Activated CD8-positive, alpha-beta memory T cell treated with anti-CD3 and anti-CD28 coated beads, Interleukin-2, amount 50 U/mL, for 48 hours (primary cell): ENCODE measurements around the gene LRP1.

ENCODE experiments used
- DNase-seq: peaks from one replicate; pipeline ENCODE4 v3.0.0-alpha.2; 2020

The LRP1 gene

GRCh38 chr12:57127726-57128518 lies at the start of gene LRP1:
TSS of gene LRP1 (plus strand) at chr12:57128483. CDS start at chr12:57128965, 482 bp downstream.
- DNase-seq = peak; percentile 90

DNA sequence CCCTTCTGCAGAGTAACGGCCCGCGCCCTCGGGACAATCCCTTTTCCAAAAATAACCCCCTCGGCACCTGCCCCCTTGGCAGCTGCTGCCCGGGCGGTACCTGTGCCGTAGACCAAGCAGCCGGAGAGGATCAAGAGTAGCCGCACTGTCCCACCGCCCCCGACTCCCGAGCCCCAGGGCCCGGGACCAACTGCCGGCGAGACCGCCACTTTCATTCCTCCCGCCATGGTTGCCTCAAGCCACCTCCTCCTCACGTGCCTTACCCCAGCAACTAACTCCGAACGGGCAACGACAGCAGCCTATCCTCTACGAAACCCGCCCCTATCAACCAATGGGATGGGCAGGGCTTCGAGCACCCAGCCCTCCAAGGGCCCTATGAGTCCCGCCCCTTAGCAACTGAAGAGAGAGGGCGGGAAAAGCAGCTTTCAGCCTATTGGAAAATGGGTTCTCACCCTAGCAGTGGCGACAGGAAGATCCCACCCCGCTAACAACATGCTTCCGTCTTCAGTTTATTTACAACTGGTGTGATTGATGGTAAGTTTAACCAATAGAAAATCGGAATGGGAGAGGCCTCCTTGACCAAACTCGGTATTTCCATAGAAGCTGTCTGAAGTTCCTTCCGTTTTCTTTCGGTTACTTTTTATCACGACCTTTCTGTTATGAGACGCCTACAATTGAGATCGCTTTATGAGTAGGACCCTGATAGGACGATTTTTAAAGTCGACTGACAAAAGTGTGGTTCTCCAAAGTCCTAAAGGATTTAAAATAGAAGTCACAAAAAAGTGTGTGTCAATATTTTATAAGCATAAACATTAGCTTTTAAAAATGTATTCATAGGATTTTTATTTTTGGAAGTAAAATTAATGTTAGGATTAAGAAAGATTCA lies 49.5 kb upstream of the LRP1 start, which contains the start of gene NEMP1:
TSS of gene NEMP1 (minus strand) at position 273 of the 886 bp plus-strand sequence. CDS start at position 227, 46 bp downstream.
- peak; percentile 91 for DNase-seq

- DNase-seq = no peak
These were observed 48.5 kb upstream of the LRP1 start for GRCh38 chr12:57079821-57080220.

GRCh38 chr12:57080855-57081254 lies 47.4 kb upstream of the LRP1 start:
- no peak for DNase-seq

GRCh38 chr12:57085999-57086492 lies 42.2 kb upstream of the LRP1 start:
- no peak for DNase-seq

GRCh38 chr12:57086493-57087009 lies 41.7 kb upstream of the LRP1 start:
- DNase-seq = peak; percentile 76

GRCh38 chr12:57087010-57087690 lies 41.1 kb upstream of the LRP1 start:
- DNase-seq = peak; percentile 97

- peak; percentile 88 for DNase-seq
These were observed 40.5 kb upstream of the LRP1 start for GRCh38 chr12:57087691-57088353.

DNA sequence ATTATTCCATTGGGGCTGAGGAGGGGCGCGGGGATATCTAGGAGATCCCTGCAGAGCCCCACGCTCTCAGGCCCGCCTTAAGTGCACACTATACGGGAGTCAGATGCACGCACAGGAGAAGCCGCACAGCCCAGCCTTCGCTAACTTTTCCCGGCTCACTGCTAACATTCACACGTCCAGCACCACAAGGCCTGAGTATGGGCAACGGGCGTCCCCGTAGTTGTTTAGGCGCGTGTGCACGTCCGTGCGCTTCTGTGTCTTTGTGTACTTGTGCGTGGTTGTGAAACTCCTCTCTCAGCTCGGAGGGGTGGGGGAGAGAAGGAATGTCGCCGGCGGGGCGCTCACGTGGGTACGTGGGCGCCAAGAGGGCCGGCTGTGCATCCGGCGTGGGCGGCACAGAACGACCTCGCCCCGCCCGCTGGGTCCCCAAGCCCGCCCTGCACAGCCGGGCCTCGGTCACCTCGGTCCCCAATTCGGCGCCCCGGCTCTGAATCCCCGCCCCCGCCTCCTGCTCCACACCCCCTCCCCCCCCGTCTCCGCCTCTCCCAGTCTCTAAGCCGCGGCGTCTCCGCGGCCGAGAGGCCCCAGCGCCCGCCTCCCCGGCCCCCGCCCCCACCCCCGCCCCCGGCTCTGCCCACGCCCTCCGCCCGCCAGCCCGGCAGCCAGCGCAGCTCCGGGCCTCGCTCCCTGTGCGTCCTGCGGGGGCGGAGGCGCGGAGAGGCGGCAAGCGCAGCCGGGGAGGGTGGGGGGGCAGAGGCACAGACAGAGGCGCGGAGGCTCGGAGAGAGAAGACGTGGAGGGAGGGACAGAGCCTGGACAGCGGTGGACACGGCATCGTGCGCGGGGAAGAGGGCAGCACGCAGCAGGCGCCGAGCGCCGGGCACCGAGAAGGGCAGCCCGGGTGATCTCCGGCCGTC lies 39.7 kb upstream of the LRP1 start, which contains the start of gene NAB2:
TSS of gene NAB2 (plus strand) at position 761 of the 917 bp plus-strand sequence. CDS start 158 bp downstream, outside the sequence.
- peak; percentile 91 for DNase-seq

- peak; percentile 74 for DNase-seq
These were observed 38.7 kb upstream of the LRP1 start for GRCh38 chr12:57089271-57090245.

GRCh38 chr12:57090490-57090889 lies 37.8 kb upstream of the LRP1 start:
- DNase-seq = no peak

- DNase-seq = peak; percentile 59
These were observed 37.2 kb upstream of the LRP1 start for GRCh38 chr12:57090924-57091637.

GRCh38 chr12:57091638-57092528 lies 36.4 kb upstream of the LRP1 start:
- peak; percentile 59 for DNase-seq

DNA sequence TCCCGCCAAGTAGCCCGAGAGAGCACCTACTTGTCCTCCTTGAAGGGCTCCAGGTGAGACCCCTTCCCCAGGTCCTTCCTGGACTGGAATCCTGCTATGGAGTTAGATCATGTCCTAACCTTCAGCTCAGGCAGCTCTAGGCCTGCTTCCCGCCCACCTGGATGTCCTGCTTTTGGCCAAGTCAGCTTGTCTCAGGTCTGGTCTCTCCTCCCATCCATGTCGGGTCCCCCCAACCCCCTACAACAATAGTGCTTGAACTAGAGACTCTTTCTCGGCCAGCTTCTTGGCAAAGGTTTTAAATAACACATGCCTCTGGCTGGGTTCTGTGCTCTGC lies 35.8 kb upstream of the LRP1 start:
- no peak for DNase-seq

DNA sequence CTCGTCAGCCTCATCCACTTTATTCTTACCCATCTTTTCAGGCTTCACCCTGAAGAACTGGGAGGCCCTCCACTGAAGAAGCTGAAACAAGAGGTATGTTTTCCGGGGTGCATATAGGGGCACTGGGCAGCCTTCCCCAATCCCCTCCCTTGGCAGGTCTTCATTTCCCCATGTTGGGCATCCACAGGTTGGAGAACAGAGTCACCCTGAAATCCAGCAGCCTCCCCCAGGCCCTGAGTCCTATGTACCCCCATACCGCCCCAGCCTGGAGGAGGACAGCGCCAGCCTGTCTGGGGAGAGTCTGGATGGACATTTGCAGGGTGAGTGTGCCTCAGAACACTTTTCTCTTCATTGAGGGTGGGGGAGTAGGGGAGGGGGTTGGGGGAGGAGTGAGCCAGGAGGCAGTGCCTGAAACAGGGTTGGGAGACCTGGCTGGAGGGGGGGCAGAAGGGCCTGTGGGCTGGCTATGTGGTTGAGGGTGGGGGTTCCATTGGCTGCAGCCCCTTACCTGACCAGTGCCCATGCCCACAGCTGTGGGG lies 35.3 kb upstream of the LRP1 start:
- no peak for DNase-seq

DNA sequence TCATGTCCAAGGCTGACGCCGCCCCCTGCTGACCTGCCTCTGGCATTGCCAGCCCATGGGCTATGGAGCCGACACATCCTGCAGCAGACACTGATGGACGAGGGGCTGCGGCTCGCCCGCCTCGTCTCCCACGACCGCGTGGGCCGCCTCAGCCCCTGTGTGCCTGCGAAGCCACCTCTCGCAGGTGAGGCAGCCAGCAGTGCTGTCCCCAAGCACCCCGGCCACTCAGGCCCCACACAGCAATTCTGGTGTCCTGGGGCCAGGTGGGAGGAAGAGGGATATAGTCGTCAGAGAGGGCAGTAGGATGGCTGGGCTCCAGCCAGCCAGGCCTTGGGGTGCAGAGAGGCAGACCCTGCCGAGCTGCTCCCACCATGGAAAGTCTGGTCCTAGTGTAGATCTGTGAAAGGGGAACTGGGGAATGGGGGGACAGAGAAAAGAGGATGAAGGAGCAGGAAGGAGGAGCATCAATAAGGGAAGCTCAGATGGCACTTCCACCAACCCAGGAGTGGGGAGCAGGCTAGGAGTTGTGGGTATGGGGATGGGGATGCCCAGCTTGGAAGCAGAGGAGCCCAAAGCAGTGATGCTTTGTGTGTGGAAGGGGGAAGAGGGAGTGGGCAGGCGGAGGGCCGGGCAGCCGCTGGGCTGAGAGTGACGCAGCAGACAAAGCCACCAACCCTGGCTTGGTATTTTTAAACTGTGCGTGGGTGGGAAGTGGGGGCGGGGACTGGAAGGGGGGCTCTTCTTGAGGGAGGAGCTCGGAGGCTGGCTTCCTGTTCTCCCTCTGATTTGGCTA lies 34.7 kb upstream of the LRP1 start:
- DNase-seq = peak; percentile 84
